Activated gamma-delta T cell treated with Interleukin-2 at 50 U/mL for 16 hours (primary cell): ENCODE data around the gene CHMP6.

Experiments used
- DNase-seq: peaks from one replicate; pipeline ENCODE4 v3.0.0-alpha.2; 2020

The CHMP6 gene

GRCh38 chr17:80971704-80972304 is 19.8 kb upstream of the CHMP6 start:
- DNase-seq, result no peak

- no peak for DNase-seq
Observed at GRCh38 chr17:80976701-80977100, 14.9 kb upstream of the CHMP6 start.

- DNase-seq, result no peak
Observed at GRCh38 chr17:80977172-80977571, 14.5 kb upstream of the CHMP6 start.

- no peak for DNase-seq
Observed at GRCh38 chr17:80978499-80979497, 12.8 kb upstream of the CHMP6 start.

- no peak for DNase-seq
Observed at GRCh38 chr17:80979547-80980378, 11.9 kb upstream of the CHMP6 start.

- no peak for DNase-seq
Observed at GRCh38 chr17:80980397-80981061, 11.1 kb upstream of the CHMP6 start.

GRCh38 chr17:80981062-80981902 is 10.4 kb upstream of the CHMP6 start:
- peak; percentile 34 for DNase-seq

GRCh38 chr17:80981929-80982425 is 9.7 kb upstream of the CHMP6 start:
- no peak for DNase-seq

- no peak for DNase-seq
Observed at GRCh38 chr17:80982426-80982974, 9.1 kb upstream of the CHMP6 start.

- no peak for DNase-seq
Observed at GRCh38 chr17:80983545-80983944, 8.1 kb upstream of the CHMP6 start.

- DNase-seq, result no peak
Observed at GRCh38 chr17:80984749-80985148, 6.9 kb upstream of the CHMP6 start.

- no peak for DNase-seq
Observed at GRCh38 chr17:80986046-80986445, 5.6 kb upstream of the CHMP6 start.

- DNase-seq, result no peak
Observed at GRCh38 chr17:80986816-80987475, 4.7 kb upstream of the CHMP6 start.

GRCh38 chr17:80987941-80988461 is 3.6 kb upstream of the CHMP6 start:
- DNase-seq, result no peak

GRCh38 chr17:80989586-80989913 is 2.1 kb upstream of the CHMP6 start:
- DNase-seq, result no peak

GRCh38 chr17:80990921-80991644 is 558 bp upstream of the CHMP6 start:
- DNase-seq, result no peak

GRCh38 chr17:80992077-80992947 is 671 bp downstream of the CHMP6 start:
- no peak for DNase-seq

GRCh38 chr17:80992948-80993624 is 1.4 kb downstream of the CHMP6 start:
- no peak for DNase-seq
